Mammary epithelial cell (primary cell): ENCODE results near the gene GFRA1.

Experiments used
- EZH2 ChIP-seq: IDR thresholded peaks from 2 replicates; pipeline ENCODE4 v1.6.1; 2012; ENCODE audit warnings: low read length, inconsistent platforms, borderline replicate concordance
- TF ChIP-seq, protein P1 (sequence below), 2 donors: IDR thresholded peaks in 1 of 2; conservative IDR thresholded peaks in 1 of 2; 2 replicates each; pipeline ENCODE4 v1.5.1; 2011 to 2012; ENCODE audit warnings: inconsistent platforms in 2 of 2, low read length in 2 of 2, mild to moderate bottlenecking in 2 of 2, control low read depth in 1 of 2, low read depth in 1 of 2; ENCODE audit not compliant: insufficient read depth in 1 of 2; ENCODE audit errors: extremely low read depth in 1 of 2

DNA sequence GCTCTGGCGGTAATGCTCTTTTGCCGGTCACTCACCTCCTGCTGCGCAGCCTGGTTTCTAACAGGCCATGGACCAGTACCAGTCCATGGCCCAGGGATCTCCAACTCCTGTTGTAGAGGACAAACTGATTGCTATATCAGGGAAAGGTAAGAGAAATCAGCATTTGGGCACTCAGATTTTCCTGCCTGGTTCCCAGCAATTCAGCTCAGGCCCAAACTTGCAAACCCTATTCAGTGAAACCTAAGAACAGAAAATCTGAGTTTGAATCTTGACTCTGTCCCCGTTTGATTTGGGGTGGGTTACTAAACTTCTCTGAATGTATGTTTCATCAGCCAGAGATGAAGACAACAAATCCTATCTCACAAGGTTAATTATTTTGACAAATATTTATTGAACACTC is 77.4 kb downstream of the GFRA1 start:
- TF ChIP-seq, protein P1, sequence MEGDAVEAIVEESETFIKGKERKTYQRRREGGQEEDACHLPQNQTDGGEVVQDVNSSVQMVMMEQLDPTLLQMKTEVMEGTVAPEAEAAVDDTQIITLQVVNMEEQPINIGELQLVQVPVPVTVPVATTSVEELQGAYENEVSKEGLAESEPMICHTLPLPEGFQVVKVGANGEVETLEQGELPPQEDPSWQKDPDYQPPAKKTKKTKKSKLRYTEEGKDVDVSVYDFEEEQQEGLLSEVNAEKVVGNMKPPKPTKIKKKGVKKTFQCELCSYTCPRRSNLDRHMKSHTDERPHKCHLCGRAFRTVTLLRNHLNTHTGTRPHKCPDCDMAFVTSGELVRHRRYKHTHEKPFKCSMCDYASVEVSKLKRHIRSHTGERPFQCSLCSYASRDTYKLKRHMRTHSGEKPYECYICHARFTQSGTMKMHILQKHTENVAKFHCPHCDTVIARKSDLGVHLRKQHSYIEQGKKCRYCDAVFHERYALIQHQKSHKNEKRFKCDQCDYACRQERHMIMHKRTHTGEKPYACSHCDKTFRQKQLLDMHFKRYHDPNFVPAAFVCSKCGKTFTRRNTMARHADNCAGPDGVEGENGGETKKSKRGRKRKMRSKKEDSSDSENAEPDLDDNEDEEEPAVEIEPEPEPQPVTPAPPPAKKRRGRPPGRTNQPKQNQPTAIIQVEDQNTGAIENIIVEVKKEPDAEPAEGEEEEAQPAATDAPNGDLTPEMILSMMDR (conservative IDR thresholded peaks at IDR 0.05 in 1 of 2, IDR thresholded peaks at IDR 0.05 in 1 of 2; ENCODE audit: extremely low read depth in 1 of 2, insufficient read depth in 1 of 2, low read depth in 1 of 2, low read length in 2 of 2), result no peak
- TF ChIP-seq EZH2, result no peak
